ENCODE data around the gene CDK11A.
"Not testable (repeated sequence)": the region's sequence is repeated elsewhere in the genome, so short reads cannot be mapped to it uniquely, and the experiment has no call there.

DNA sequence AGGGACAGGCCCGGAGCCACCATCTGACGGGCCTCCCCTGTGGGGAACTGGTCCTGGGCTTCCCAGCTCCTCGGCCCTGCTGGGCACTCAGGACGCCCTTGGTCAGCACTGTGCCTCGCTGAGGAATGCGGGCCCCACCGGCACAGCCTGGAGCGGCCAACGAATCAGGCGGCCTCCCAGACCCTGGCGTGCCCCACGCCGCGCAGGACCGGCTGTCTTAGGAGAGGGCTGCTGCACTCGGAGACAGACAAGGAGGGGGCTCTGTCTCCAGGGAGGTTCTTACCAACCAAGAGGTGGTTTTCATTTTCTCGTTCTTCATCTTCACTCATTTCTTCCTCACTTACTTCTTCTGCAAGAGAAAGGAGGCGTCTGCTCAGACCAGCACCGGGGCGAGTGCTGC is 16.3 kb downstream of the CDK11A start:
- not testable (repeated sequence) for TF ChIP-seq CTCF, POLR2AphosphoS5, POLR2A (IDR thresholded peaks at IDR 0.05)

Measured in gastroesophageal sphincter (tissue), 3 donors.